Loucy (cell line): ENCODE measurements around the gene S100A14.
"Not testable (repeated sequence)": the region's sequence is repeated elsewhere in the genome, so short reads cannot be mapped to it uniquely, and the experiment has no call there.

Experiments
- H2AFZ ChIP-seq: fragments of 200-600 bp; sonication (generic); 2 replicates; pipeline ENCODE4 v1.6.0; 2016; ENCODE audit warnings: antibody characterized with exemption, mild to moderate bottlenecking, low read length, moderate library complexity
- H3F3A ChIP-seq: fragments of 200-600 bp; 2 replicates; pipeline ENCODE4 v1.6.0; 2016; ENCODE audit warnings: antibody characterized with exemption, low read depth, mild to moderate bottlenecking
- H3K27me3 ChIP-seq: fragments of 200-600 bp; sonication (generic); 2 replicates; pipeline ENCODE4 v1.6.1; 2014; ENCODE audit warnings: low read length, mild to moderate bottlenecking; ENCODE audit not compliant: insufficient read depth, poor library complexity, severe bottlenecking
- H3K36me3 ChIP-seq: fragments of 200-600 bp; sonication (generic); 2 replicates; pipeline ENCODE4 v1.6.1; 2016; ENCODE audit warnings: low read length; ENCODE audit not compliant: insufficient read depth
- H3K4me1 ChIP-seq: fragments of 200-600 bp; sonication (generic); 2 replicates; pipeline ENCODE4 v1.5.1; 2014; ENCODE audit warnings: low read length, mild to moderate bottlenecking; ENCODE audit not compliant: insufficient read depth, poor library complexity, severe bottlenecking
- H3K4me2 ChIP-seq: fragments of 200-600 bp; sonication (generic); 2 replicates; pipeline ENCODE4 v1.6.0; 2014; ENCODE audit warnings: antibody characterized with exemption, low read length, low read depth, mild to moderate bottlenecking; ENCODE audit not compliant: poor library complexity, severe bottlenecking
- H3K4me3 ChIP-seq: fragments of 200-600 bp; sonication (generic); 2 replicates; pipeline ENCODE4 v1.5.1; 2014; ENCODE audit warnings: low read length, mild to moderate bottlenecking, mixed read lengths; ENCODE audit not compliant: poor library complexity, severe bottlenecking
- H3K79me2 ChIP-seq: fragments of 200-600 bp; sonication (generic); 2 replicates; pipeline ENCODE4 v1.6.1; 2014; ENCODE audit warnings: low read length; ENCODE audit not compliant: insufficient read depth
- H3K9ac ChIP-seq: fragments of 200-600 bp; sonication (generic); 2 replicates; pipeline ENCODE4 v1.6.0; 2014; ENCODE audit warnings: mild to moderate bottlenecking, low read depth, low read length, moderate library complexity; ENCODE audit not compliant: poor library complexity, severe bottlenecking
- H3K9me2 ChIP-seq: fragments of 200-600 bp; sonication (generic); replicated peaks from 2 replicates; pipeline ENCODE4 v1.6.1; 2016; ENCODE audit warnings: low read depth, low read length, mixed read lengths
- H3K9me3 ChIP-seq: fragments of 200-600 bp; sonication (generic); 2 replicates; pipeline ENCODE4 v1.6.1; 2014; ENCODE audit warnings: mild to moderate bottlenecking, antibody characterized with exemption, low read length, low read depth; ENCODE audit not compliant: insufficient read depth
- H4K20me1 ChIP-seq: fragments of 200-600 bp; sonication (generic); 2 replicates; pipeline ENCODE4 v1.6.0; 2014; ENCODE audit warnings: antibody characterized with exemption, low read length, mild to moderate bottlenecking; ENCODE audit not compliant: insufficient read depth, poor library complexity, severe bottlenecking
- EZH2phosphoT487 ChIP-seq: fragments of 200-600 bp; IDR thresholded peaks from 2 replicates; pipeline ENCODE4 v1.6.1; 2018; ENCODE audit warnings: antibody characterized with exemption, mild to moderate bottlenecking, moderate library complexity, borderline replicate concordance
- TF ChIP-seq, protein P1 (sequence below): fragments of 200-600 bp; sonication (generic); conservative IDR thresholded peaks from 2 replicates; pipeline ENCODE4 v1.5.1; 2014; ENCODE audit warnings: mild to moderate bottlenecking, antibody characterized with exemption, low read length

Gene S100A14

DNA sequence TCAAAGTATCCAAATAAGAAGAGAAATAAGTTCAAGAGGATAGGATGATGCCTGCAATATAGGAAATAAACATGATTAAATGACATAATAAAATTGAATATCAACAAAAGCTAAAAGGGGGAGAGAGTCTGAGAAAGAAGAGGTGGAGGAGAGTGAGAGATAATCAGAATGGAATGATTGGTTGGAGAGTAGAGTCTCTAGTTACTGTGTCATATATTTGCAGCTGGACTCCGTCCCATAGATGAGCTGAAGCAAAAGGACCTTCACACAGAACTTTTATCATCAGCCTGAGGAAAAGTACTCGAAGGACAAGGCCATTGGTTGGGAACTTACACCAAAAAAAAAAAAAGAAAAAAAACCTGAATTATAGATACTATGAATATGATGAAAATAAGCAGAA is 27.6 kb downstream of the S100A14 start:
- Histone ChIP-seq H3K27me3 (no peaks in the 10 kb centered on the region), H3F3A (no peaks in the 10 kb centered on the region), H3K36me3 (no peaks in the 10 kb centered on the region), H3K4me3 (no peak overlapping the region), H4K20me1 (no peaks in the 10 kb centered on the region), H3K9ac (no peak overlapping the region), H3K4me2 (no peak overlapping the region), H3K9me2 (no peaks in the 10 kb centered on the region), H3K79me2 (no peaks in the 10 kb centered on the region), H3K9me3 (no peaks in the 10 kb centered on the region), H2AFZ (no peak overlapping the region), H3K4me1 (no peaks in the 10 kb centered on the region)
- no peak for TF ChIP-seq EZH2phosphoT487
- TF ChIP-seq, protein P1, sequence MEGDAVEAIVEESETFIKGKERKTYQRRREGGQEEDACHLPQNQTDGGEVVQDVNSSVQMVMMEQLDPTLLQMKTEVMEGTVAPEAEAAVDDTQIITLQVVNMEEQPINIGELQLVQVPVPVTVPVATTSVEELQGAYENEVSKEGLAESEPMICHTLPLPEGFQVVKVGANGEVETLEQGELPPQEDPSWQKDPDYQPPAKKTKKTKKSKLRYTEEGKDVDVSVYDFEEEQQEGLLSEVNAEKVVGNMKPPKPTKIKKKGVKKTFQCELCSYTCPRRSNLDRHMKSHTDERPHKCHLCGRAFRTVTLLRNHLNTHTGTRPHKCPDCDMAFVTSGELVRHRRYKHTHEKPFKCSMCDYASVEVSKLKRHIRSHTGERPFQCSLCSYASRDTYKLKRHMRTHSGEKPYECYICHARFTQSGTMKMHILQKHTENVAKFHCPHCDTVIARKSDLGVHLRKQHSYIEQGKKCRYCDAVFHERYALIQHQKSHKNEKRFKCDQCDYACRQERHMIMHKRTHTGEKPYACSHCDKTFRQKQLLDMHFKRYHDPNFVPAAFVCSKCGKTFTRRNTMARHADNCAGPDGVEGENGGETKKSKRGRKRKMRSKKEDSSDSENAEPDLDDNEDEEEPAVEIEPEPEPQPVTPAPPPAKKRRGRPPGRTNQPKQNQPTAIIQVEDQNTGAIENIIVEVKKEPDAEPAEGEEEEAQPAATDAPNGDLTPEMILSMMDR = no peak

GRCh38 chr1:153588033-153588432 is 28.1 kb downstream of the S100A14 start:
- not testable (repeated sequence) for H4K20me1 ChIP-seq

DNA sequence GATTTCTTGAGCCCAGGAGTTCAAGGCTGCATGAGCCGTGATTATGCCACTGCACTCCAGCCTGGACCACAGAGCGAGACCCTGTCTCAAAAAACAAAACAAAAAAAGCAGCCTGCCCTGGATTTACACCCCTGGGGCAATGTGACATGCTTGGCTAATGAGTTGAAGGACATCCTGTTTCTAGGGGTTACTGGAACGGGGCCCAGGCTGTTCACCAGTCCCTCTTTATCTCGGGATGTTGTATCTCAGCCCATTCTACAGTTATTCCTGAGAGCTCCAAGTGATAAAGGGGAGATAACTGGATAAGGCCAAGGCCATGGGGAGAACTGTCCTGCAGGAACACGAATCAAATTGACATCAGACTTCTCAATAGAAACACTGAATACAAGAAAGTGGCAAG is 28.8 kb downstream of the S100A14 start:
- Histone ChIP-seq H3K4me3 (no peak overlapping the region), H3K79me2 (no peaks in the 10 kb centered on the region), H3K4me1 (no peaks in the 10 kb centered on the region), H3K36me3 (no peaks in the 10 kb centered on the region), H3K9me2 (no peaks in the 10 kb centered on the region), H3K9me3 (no peaks in the 10 kb centered on the region), H3K9ac (no peak overlapping the region), H4K20me1 (no peaks in the 10 kb centered on the region), H3K27me3 (no peaks in the 10 kb centered on the region), H3F3A (no peaks in the 10 kb centered on the region), H3K4me2 (no peak overlapping the region), H2AFZ (peak overlapping the region; percentile 73; the same call in 1 of the 2 replicates)
- no peak for TF ChIP-seq EZH2phosphoT487
- TF ChIP-seq, protein P1 = no peak

More at GRCh38 chr1:153588033-153588432, 28.1 kb downstream of the S100A14 start:
- not testable (repeated sequence) for H3K9ac ChIP-seq, H3K4me1 ChIP-seq, H3K4me2 ChIP-seq, H3K9me3 ChIP-seq, H3F3A ChIP-seq, H3K27me3 ChIP-seq, H3K36me3 ChIP-seq, H3K79me2 ChIP-seq, H3K4me3 ChIP-seq, H3K9me2 ChIP-seq, H2AFZ ChIP-seq

- Histone ChIP-seq H3K9me3 (no peaks in the 10 kb centered on the region), H2AFZ (no peak overlapping the region), H3K4me2 (no peak overlapping the region), H3K79me2 (no peaks in the 10 kb centered on the region), H3K4me3 (no peak overlapping the region), H3K27me3 (no peaks in the 10 kb centered on the region), H3K9me2 (no peaks in the 10 kb centered on the region), H3K4me1 (no peaks in the 10 kb centered on the region), H3K36me3 (no peaks in the 10 kb centered on the region), H3F3A (no peaks in the 10 kb centered on the region), H3K9ac (no peak overlapping the region), H4K20me1 (no peaks in the 10 kb centered on the region)
- TF ChIP-seq, protein P1 = no peak
- no peak for TF ChIP-seq EZH2phosphoT487
Observed at GRCh38 chr1:153586347-153586746, 29.8 kb downstream of the S100A14 start.
